PC-3 (cell line): ENCODE data around the gene RGS5. TPM values are rescaled to one million over a fixed set of nuclear protein-coding genes. Genes with fewer than 3 reads are reported as not detected.

Experiments
- ATAC-seq: fragments of 200-7000 bp; cut with Tn5 transposase; 2 replicates; pipeline ENCODE4 v1.9.1; 2020; ENCODE audit warnings: mild to moderate bottlenecking, moderate library complexity
- BruUV-seq: library from RNA; stranded (reverse); fragments of 400-500 nt; replicated peaks from 2 replicates; lab custom pipeline; 2021; lab: Mats Ljungman, UMichigan
- CTCF ChIA-PET: fragments of 300-600 bp; sonication (Branson Sonifier 250); formaldehyde crosslinking; loops from one replicate; lab custom pipeline; 2022; ENCODE audit warnings: antibody characterized with exemption; lab: Charles Lee
- POLR2A ChIA-PET: fragments of 300-600 bp; sonication (Branson Sonifier 250); formaldehyde crosslinking; loops from one replicate; lab custom pipeline; 2022; ENCODE audit warnings: antibody characterized with exemption; ENCODE audit not compliant: unreplicated experiment; lab: Charles Lee
- DNase-seq: peaks from one replicate; pipeline ENCODE4 v3.0.0-alpha.2; 2015
- H2AFZ ChIP-seq: fragments of 300-600 bp; sonication (generic); 2 replicates; pipeline ENCODE4 v1.6.0; 2016; ENCODE audit warnings: antibody characterized with exemption, low read length
- H3F3A ChIP-seq: fragments of 300-600 bp; sonication (generic); one replicate; pipeline ENCODE4 v1.6.0; 2017; ENCODE audit warnings: antibody characterized with exemption, low read length, control low read depth, mild to moderate bottlenecking; ENCODE audit not compliant: unreplicated experiment
- H3K27ac ChIP-seq: fragments of 300-600 bp; sonication (generic); 2 replicates; pipeline ENCODE4 v1.5.1; 2016; ENCODE audit warnings: mild to moderate bottlenecking, low read length
- H3K27me3 ChIP-seq: fragments of 300-600 bp; sonication (generic); 2 replicates; pipeline ENCODE4 v1.6.1; 2016; ENCODE audit warnings: low read length, mixed read lengths
- H3K36me3 ChIP-seq: fragments of 300-600 bp; sonication (generic); 2 replicates; pipeline ENCODE4 v1.6.1; 2016; ENCODE audit warnings: low read depth, mixed run types, low read length, mixed read lengths
- H3K4me1 ChIP-seq: fragments of 300-600 bp; sonication (generic); 2 replicates; pipeline ENCODE4 v1.5.1; 2016; ENCODE audit warnings: low read length; ENCODE audit not compliant: insufficient read depth
- H3K4me2 ChIP-seq: fragments of 300-600 bp; sonication (generic); 2 replicates; pipeline ENCODE4 v1.6.0; 2016; ENCODE audit warnings: low read length
- H3K4me3 ChIP-seq: fragments of 300-600 bp; sonication (generic); 2 replicates; pipeline ENCODE4 v1.5.1; 2016; ENCODE audit warnings: mild to moderate bottlenecking, low read length, mixed read lengths
- H3K79me2 ChIP-seq: fragments of 300-600 bp; sonication (generic); 2 replicates; pipeline ENCODE4 v1.6.1; 2017; ENCODE audit warnings: low read length, mixed read lengths
- H3K9ac ChIP-seq: fragments of 300-600 bp; sonication (generic); 2 replicates; pipeline ENCODE4 v1.6.0; 2016; ENCODE audit warnings: mild to moderate bottlenecking, low read length
- H3K9me2 ChIP-seq: fragments of 300-600 bp; sonication (generic); replicated peaks from 2 replicates; pipeline ENCODE4 v1.6.1; 2016; ENCODE audit warnings: mixed run types, low read length, mixed read lengths
- H3K9me3 ChIP-seq: fragments of 300-600 bp; sonication (generic); 2 replicates; pipeline ENCODE4 v1.6.1; 2016; ENCODE audit warnings: low read length, mixed read lengths
- H4K20me1 ChIP-seq: fragments of 300-600 bp; sonication (generic); 2 replicates; pipeline ENCODE4 v1.6.1; 2016; ENCODE audit warnings: low read length, mixed read lengths
- EZH2 ChIP-seq: fragments of 300-600 bp; sonication (generic); IDR thresholded peaks from one replicate; pipeline ENCODE4 v1.6.1; 2017; ENCODE audit warnings: antibody characterized with exemption, mild to moderate bottlenecking, low read length; ENCODE audit not compliant: unreplicated experiment
- EZH2phosphoT487 ChIP-seq: fragments of 300-600 bp; sonication (generic); IDR thresholded peaks from 2 replicates; pipeline ENCODE4 v1.6.1; 2018; ENCODE audit warnings: mild to moderate bottlenecking, antibody characterized with exemption, low read length, borderline replicate concordance
- intact Hi-C: fragments of 100-400 bp; cut with micrococcal nuclease; formaldehyde crosslinking; loops from 2 replicates; pipeline ENCODE4 v1.9.0; 2023
- total RNA-seq: library from RNA; depleted of rRNA; stranded (reverse); fragments of >200 nt; gene quantifications from 2 replicates; pipeline ENCODE4 v1.2.3, GENCODE V29; 2014
- TF ChIP-seq, protein P1 (sequence below): fragments of 300-600 bp; sonication (generic); conservative IDR thresholded peaks from 2 replicates; pipeline ENCODE4 v1.5.1; 2017; ENCODE audit warnings: antibody characterized with exemption, low read depth, mild to moderate bottlenecking, low read length

The RGS5 gene
- total RNA-seq, 1 experiment from 2014 or later = 5.0 TPM

GRCh38 chr1:163174524-163175437 is 27.9 kb downstream of the RGS5 start:
- TF ChIP-seq, protein P1, sequence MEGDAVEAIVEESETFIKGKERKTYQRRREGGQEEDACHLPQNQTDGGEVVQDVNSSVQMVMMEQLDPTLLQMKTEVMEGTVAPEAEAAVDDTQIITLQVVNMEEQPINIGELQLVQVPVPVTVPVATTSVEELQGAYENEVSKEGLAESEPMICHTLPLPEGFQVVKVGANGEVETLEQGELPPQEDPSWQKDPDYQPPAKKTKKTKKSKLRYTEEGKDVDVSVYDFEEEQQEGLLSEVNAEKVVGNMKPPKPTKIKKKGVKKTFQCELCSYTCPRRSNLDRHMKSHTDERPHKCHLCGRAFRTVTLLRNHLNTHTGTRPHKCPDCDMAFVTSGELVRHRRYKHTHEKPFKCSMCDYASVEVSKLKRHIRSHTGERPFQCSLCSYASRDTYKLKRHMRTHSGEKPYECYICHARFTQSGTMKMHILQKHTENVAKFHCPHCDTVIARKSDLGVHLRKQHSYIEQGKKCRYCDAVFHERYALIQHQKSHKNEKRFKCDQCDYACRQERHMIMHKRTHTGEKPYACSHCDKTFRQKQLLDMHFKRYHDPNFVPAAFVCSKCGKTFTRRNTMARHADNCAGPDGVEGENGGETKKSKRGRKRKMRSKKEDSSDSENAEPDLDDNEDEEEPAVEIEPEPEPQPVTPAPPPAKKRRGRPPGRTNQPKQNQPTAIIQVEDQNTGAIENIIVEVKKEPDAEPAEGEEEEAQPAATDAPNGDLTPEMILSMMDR = peak; percentile 99
- TF ChIP-seq EZH2phosphoT487 = no peak
- POLR2A ChIA-PET = no interaction called here
- no peaks in the 10 kb centered on the region for H3K36me3 ChIP-seq
- peak; percentile 50 for ATAC-seq
- no peaks in the 10 kb centered on the region for H3F3A ChIP-seq
- H2AFZ ChIP-seq = peak overlapping the region; percentile 88
- no peaks in the 10 kb centered on the region for H3K79me2 ChIP-seq
- H3K9me3 ChIP-seq = no peaks in the 10 kb centered on the region
- H3K4me1 ChIP-seq = peaks cover 46% of the 10 kb centered on the region
- 0 out of 2 replicates have a peak overlapping the region, but pooled peaks have one; percentile 1 for H3K27ac ChIP-seq
- H3K9ac ChIP-seq = peak overlapping the region; percentile 40
- H3K27me3 ChIP-seq = no peaks in the 10 kb centered on the region
- no peaks in the 10 kb centered on the region for H4K20me1 ChIP-seq
- intact Hi-C loops = loop anchor here (1.0 to 5.0 kb wide), 6 partner anchors 83 to 326 kb away; no protein-coding TSS in a partner anchor
- peak; percentile 85 for DNase-seq
- CTCF ChIA-PET = interaction anchor here (0.6 to 1.4 kb wide), 6 partner anchors 103 to 276 kb away, joined by 3 to 12 read pairs (median 4); partner anchors contain the start of gene RGS4
- peak overlapping the region; percentile 55; the same call in 1 of the 2 replicates for H3K4me3 ChIP-seq
- no TSS peak for BruUV-seq
- no peaks in the 10 kb centered on the region for H3K9me2 ChIP-seq
- H3K4me2 ChIP-seq = peak overlapping the region; percentile 81

- ChIA-PET CTCF (interaction anchor here (0.6 to 1.0 kb wide), 3 partner anchors 77 to 104 kb away, joined by 3 to 4 read pairs (median 4); partner anchors contain the start of gene RGS4), POLR2A (no interaction called here)
- DNase-seq (no peak), ATAC-seq (peak; percentile 18; the same call in 1 of the 2 replicates)
- Histone ChIP-seq H3K4me1 (peaks cover 51% of the 10 kb centered on the region), H3K36me3 (no peaks in the 10 kb centered on the region), H3K4me3 (no peak overlapping the region), H3K4me2 (peak overlapping the region; percentile 9), H2AFZ (no peak overlapping the region), H3K27ac (peak overlapping the region; percentile 42), H3K9me2 (no peaks in the 10 kb centered on the region), H3K27me3 (no peaks in the 10 kb centered on the region), H3K79me2 (no peaks in the 10 kb centered on the region), H3K9me3 (no peaks in the 10 kb centered on the region), H4K20me1 (no peaks in the 10 kb centered on the region), H3K9ac (peak overlapping the region; percentile 32), H3F3A (no peaks in the 10 kb centered on the region)
- BruUV-seq = no TSS peak
- TF ChIP-seq EZH2phosphoT487 (no peak), EZH2 (no peak)
- TF ChIP-seq, protein P1 = no peak
- intact Hi-C loops = loop anchor here (5.0 kb wide), 1 partner anchor 84 kb away; no protein-coding TSS in a partner anchor
These were observed 29.6 kb downstream of the RGS5 start for GRCh38 chr1:163173121-163173520.
